ENCODE results near the gene NPTXR. TPM values are rescaled to one million over a fixed set of nuclear protein-coding genes. Genes with fewer than 3 reads are reported as not detected.
A peak's percentile ranks its signal among the peaks of the same experiment; 100 is the strongest.

The NPTXR gene
- total RNA-seq, 4 donors from 2014 or later, result 7.5 to 12.3 (median 8.4) TPM

GRCh38 chr22:38878001-38878400 lies 34.2 kb upstream of the NPTXR start:
- H3K36me3 ChIP-seq, result no peaks in the 10 kb centered on the region
- no peaks in the 10 kb centered on the region for H3K9me3 ChIP-seq
- peaks cover 0 to 28% (median 19%) of the 10 kb centered on the region in 4 donors for H3K4me1 ChIP-seq
- TF ChIP-seq EP300 (IDR thresholded peaks at IDR 0.05) (no peak), POLR2A (IDR thresholded peaks at IDR 0.05) (no peak), CTCF (IDR thresholded peaks at IDR 0.05) (no peak)
- no peak for DNase-seq (ENCODE audit: low spot score in 2 of 2)
- 93 to 94% methylated on average over 4 of the region's 4 CpGs for WGBS, 2 donors
- H3K27ac ChIP-seq, result no peak overlapping the region
- no peaks in the 10 kb centered on the region for H3K27me3 ChIP-seq
- no peak overlapping the region for H3K4me3 ChIP-seq

- Histone ChIP-seq H3K27ac (no peak overlapping the region), H3K9me3 (no peaks in the 10 kb centered on the region), H3K4me1 (peaks cover 0 to 24% (median 18%) of the 10 kb centered on the region in 4 donors), H3K36me3 (no peaks in the 10 kb centered on the region), H3K27me3 (no peaks in the 10 kb centered on the region), H3K4me3 (no peak overlapping the region)
- WGBS, 2 donors, result 94 to 95% methylated on average over 13 of the region's 13 CpGs
- no peak for DNase-seq (ENCODE audit: low spot score in 2 of 2)
- TF ChIP-seq EP300 (IDR thresholded peaks at IDR 0.05) (no peak), POLR2A (IDR thresholded peaks at IDR 0.05) (no peak), CTCF (IDR thresholded peaks at IDR 0.05) (no peak)
These were observed 30.8 kb upstream of the NPTXR start for GRCh38 chr22:38874529-38875222.

- 76 to 79% methylated on average over 9 of the region's 9 CpGs for WGBS, 2 donors
- TF ChIP-seq EP300 (IDR thresholded peaks at IDR 0.05) (no peak), CTCF (IDR thresholded peaks at IDR 0.05) (no peak), POLR2A (IDR thresholded peaks at IDR 0.05) (no peak)
- peaks cover 0 to 33% (median 27%) of the 10 kb centered on the region in 4 donors for H3K4me1 ChIP-seq
- peak overlapping the region; percentile 86 to 96 (median 95) for H3K27ac ChIP-seq
- no peaks in the 10 kb centered on the region for H3K9me3 ChIP-seq
- no peak for DNase-seq (ENCODE audit: low spot score in 2 of 2)
- peaks cover 0 to under 1% (median 0%) of the 10 kb centered on the region in 3 donors for H3K36me3 ChIP-seq
- H3K4me3 ChIP-seq, result peak overlapping the region in 2 of 4 donors; percentile 68 to 84
- H3K27me3 ChIP-seq, result no peaks in the 10 kb centered on the region
These were observed 29.9 kb upstream of the NPTXR start for GRCh38 chr22:38873469-38874411.

GRCh38 chr22:38872831-38873248 lies 29.0 kb upstream of the NPTXR start:
- peaks cover 0 to 40% (median 30%) of the 10 kb centered on the region in 4 donors for H3K4me1 ChIP-seq
- 1 to 2% methylated on average over 31 to 35 of the region's 37 CpGs for WGBS, 2 donors
- DNase-seq (ENCODE audit: low spot score in 2 of 2), result no peak
- H3K4me3 ChIP-seq, result peak overlapping the region; percentile 68 to 84 (median 80)
- H3K27me3 ChIP-seq, result no peaks in the 10 kb centered on the region
- H3K36me3 ChIP-seq, result peaks cover 0 to 9% (median 0%) of the 10 kb centered on the region in 3 donors
- no peaks in the 10 kb centered on the region for H3K9me3 ChIP-seq
- TF ChIP-seq EP300 (IDR thresholded peaks at IDR 0.05) (peak in 1 of 2 donors; percentile 6), POLR2A (IDR thresholded peaks at IDR 0.05) (no peak)
- peak overlapping the region; percentile 86 to 96 (median 95) for H3K27ac ChIP-seq

- Histone ChIP-seq H3K4me3 (peak within 1 kb of the TSS; percentile 68 to 84 (median 80)), H3K27me3 (no peaks in the 10 kb centered on the region), H3K4me1 (peaks cover 0 to 45% (median 30%) of the 10 kb centered on the region in 4 donors), H3K9me3 (no peaks in the 10 kb centered on the region), H3K36me3 (peaks cover 0 to 15% (median 0%) of the 10 kb centered on the region in 3 donors), H3K27ac (peak within 1 kb of the TSS; percentile 86 to 96 (median 95))
- peak; percentile 94 to 96 for DNase-seq (ENCODE audit: low spot score in 2 of 2)
- TF ChIP-seq POLR2A (IDR thresholded peaks at IDR 0.05) (peak; percentile 61 to 75), EP300 (IDR thresholded peaks at IDR 0.05) (peak; percentile 19 to 77), CTCF (IDR thresholded peaks at IDR 0.05) (peak in 1 of 5 experiments; percentile 47)
- 0% methylated on average over 12 to 16 of the region's 73 CpGs for WGBS, 2 donors
These were observed 28.5 kb upstream of the NPTXR start, which contains the start of gene CBX6 for GRCh38 chr22:38872172-38872830. Gene CBX6, minus strand, starts transcription at chr22:38872216. Its CDS starts 26 bp downstream, at chr22:38872190.
